ENCODE results near the gene CPN2.

DNA sequence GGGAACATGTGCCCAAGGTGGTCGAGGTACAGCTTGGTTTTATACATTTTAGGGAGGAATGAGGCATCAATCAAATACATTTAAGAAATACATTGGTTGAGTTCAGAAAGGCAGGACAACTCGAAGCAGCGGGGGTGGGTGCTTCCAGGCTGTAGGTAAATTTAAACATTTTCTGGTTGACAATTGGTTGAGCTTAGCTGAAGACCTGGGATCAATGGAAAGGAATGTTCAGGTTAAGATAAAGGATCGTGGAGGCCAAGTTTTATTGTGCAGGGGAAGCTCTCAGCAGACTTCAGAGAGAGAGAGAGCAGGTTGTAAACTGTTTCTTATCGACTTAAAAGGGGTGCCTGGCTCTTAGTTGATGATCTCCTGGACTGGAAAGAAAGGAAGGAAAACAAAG is 11.3 kb downstream of the CPN2 start:
- TF ChIP-seq POLR2AphosphoS5 (IDR thresholded peaks at IDR 0.05; ENCODE audit: low read depth, low read length) (no peak), POLR2A (IDR thresholded peaks at IDR 0.05; ENCODE audit: low read depth, low read length) (no peak)
